Esophagus muscularis mucosa (tissue), 3 donors: Measurements from ENCODE around the gene DENND4C.

ENCODE experiments used
- CTCF ChIP-seq, 3 experiments: fragments of 200-600 bp in 2 of 3; fragments of 450-650 bp in 1 of 3; sonication (generic) in 2 of 3; IDR thresholded peaks; one replicate each; pipeline ENCODE4 v1.5.1; 2017 to 2019; ENCODE audit warnings: antibody characterized with exemption in 3 of 3, mild to moderate bottlenecking in 2 of 3, moderate library complexity in 1 of 3
- POLR2A ChIP-seq: fragments of 450-650 bp; IDR thresholded peaks from one replicate; pipeline ENCODE4 v1.6.1; 2017; ENCODE audit warnings: antibody characterized with exemption, moderate library complexity, mild to moderate bottlenecking, low read depth

GRCh38 chr9:19239955-19240354 is 9.5 kb downstream of the DENND4C start:
- no peak for TF ChIP-seq CTCF (IDR thresholded peaks at IDR 0.05)
- TF ChIP-seq POLR2A, result no peak
